ENCODE data around the gene MCOLN2.

DNA sequence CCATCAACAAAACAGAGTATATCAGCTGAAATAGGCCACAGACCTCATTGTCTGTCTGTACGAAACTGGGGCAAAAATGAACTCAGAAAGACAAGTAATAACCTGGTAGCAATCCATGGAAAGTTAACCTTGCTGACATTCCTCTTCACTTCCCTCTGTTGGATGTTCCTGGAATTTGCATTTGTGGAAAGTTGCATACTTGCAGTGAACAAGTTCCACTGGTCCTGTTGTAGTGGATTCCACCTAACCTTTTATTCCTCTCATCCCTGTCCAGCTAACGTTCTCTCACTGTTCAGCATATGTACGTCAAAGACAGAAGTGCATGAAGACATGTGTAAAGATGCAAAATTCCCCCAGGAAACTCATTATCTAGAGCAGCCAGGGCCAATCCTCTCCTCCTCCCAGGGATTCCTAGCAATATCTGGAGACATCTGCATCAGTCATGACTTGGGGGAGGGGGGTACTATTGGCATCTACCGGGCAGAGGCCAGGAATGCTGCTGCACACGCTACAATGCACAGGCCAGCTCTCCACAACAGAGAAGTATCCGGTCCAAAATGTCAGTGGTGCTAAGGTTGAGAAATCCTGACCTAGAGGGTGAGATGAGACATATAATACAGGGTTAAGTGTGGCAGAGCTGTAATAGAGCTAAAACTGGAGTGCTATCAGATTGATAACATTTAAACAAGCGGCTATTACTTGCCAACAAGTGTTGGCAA lies 112.1 kb downstream of the MCOLN2 start:
- no peak for TF ChIP-seq EZH2phosphoT487 (IDR thresholded peaks at IDR 0.05; ENCODE audit: borderline replicate concordance, low read length)
- TF ChIP-seq, protein P1, sequence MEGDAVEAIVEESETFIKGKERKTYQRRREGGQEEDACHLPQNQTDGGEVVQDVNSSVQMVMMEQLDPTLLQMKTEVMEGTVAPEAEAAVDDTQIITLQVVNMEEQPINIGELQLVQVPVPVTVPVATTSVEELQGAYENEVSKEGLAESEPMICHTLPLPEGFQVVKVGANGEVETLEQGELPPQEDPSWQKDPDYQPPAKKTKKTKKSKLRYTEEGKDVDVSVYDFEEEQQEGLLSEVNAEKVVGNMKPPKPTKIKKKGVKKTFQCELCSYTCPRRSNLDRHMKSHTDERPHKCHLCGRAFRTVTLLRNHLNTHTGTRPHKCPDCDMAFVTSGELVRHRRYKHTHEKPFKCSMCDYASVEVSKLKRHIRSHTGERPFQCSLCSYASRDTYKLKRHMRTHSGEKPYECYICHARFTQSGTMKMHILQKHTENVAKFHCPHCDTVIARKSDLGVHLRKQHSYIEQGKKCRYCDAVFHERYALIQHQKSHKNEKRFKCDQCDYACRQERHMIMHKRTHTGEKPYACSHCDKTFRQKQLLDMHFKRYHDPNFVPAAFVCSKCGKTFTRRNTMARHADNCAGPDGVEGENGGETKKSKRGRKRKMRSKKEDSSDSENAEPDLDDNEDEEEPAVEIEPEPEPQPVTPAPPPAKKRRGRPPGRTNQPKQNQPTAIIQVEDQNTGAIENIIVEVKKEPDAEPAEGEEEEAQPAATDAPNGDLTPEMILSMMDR (IDR thresholded peaks at IDR 0.05; ENCODE audit: low read depth, low read length, poor library complexity, severe bottlenecking): no peak
